MM.1S (cell line): ENCODE measurements around the gene ZNF135.

Experiments used
- DNase-seq: peaks from one replicate; pipeline ENCODE4 v3.0.0-alpha.2; 2015
- H2AFZ ChIP-seq: fragments of 300-600 bp; sonication (generic); 2 replicates; pipeline ENCODE4 v1.6.0; 2016; ENCODE audit warnings: antibody characterized with exemption, low read length
- H3F3A ChIP-seq: fragments of 300-600 bp; sonication (generic); 2 replicates; pipeline ENCODE4 v1.6.1; 2016; ENCODE audit warnings: mild to moderate bottlenecking, antibody characterized with exemption, low read length, moderate library complexity, mixed read lengths; ENCODE audit not compliant: insufficient read depth
- H3K27ac ChIP-seq: fragments of 300-600 bp; sonication (generic); 2 replicates; pipeline ENCODE4 v1.5.1; 2016; ENCODE audit warnings: mild to moderate bottlenecking, low read length
- H3K27me3 ChIP-seq: fragments of 300-600 bp; sonication (generic); replicated peaks from 2 replicates; pipeline ENCODE4 v1.6.0; 2016; ENCODE audit warnings: low read length; ENCODE audit not compliant: insufficient read depth
- H3K36me3 ChIP-seq: fragments of 300-600 bp; sonication (generic); replicated peaks from 2 replicates; pipeline ENCODE4 v1.6.1; 2016; ENCODE audit warnings: mild to moderate bottlenecking, low read length, mixed read lengths; ENCODE audit not compliant: insufficient read depth
- H3K4me1 ChIP-seq: fragments of 300-600 bp; sonication (generic); 2 replicates; pipeline ENCODE4 v1.6.1; 2016; ENCODE audit warnings: low read length, mixed read lengths
- H3K4me2 ChIP-seq: fragments of 300-600 bp; sonication (generic); 2 replicates; pipeline ENCODE4 v1.6.0; 2016; ENCODE audit warnings: low read depth, low read length
- H3K4me3 ChIP-seq: fragments of 300-600 bp; sonication (generic); 2 replicates; pipeline ENCODE4 v1.5.1; 2016; ENCODE audit warnings: low read length, mixed read lengths
- H3K79me2 ChIP-seq: fragments of 300-600 bp; sonication (generic); 2 replicates; pipeline ENCODE4 v1.6.1; 2016; ENCODE audit warnings: mixed run types, low read length, mixed read lengths
- H3K9ac ChIP-seq: fragments of 300-600 bp; sonication (generic); 2 replicates; pipeline ENCODE4 v1.6.1; 2016; ENCODE audit warnings: low read length, mixed read lengths
- H3K9me2 ChIP-seq: fragments of 300-600 bp; sonication (generic); replicated peaks from 2 replicates; pipeline ENCODE4 v1.6.1; 2016; ENCODE audit warnings: mild to moderate bottlenecking, low read length, mixed read lengths; ENCODE audit not compliant: insufficient read depth
- H3K9me3 ChIP-seq: fragments of 300-600 bp; sonication (generic); replicated peaks from 2 replicates; pipeline ENCODE4 v1.6.1; 2016; ENCODE audit warnings: mild to moderate bottlenecking, low read length, mixed read lengths; ENCODE audit not compliant: insufficient read depth
- H4K20me1 ChIP-seq: fragments of 300-600 bp; sonication (generic); 2 replicates; pipeline ENCODE4 v1.6.1; 2016; ENCODE audit warnings: mild to moderate bottlenecking, low read length, moderate library complexity, mixed read lengths; ENCODE audit not compliant: insufficient read depth
- EZH2 ChIP-seq: fragments of 300-600 bp; sonication (generic); optimal IDR thresholded peaks from 2 replicates; pipeline ENCODE3; 2017; ENCODE audit warnings: low read depth, mild to moderate bottlenecking, antibody characterized with exemption, low read length, mixed read lengths
- EZH2phosphoT487 ChIP-seq: fragments of 300-600 bp; sonication (generic); IDR thresholded peaks from 2 replicates; pipeline ENCODE4 v1.6.1; 2018; ENCODE audit warnings: antibody characterized with exemption, low read length
- TF ChIP-seq, protein P1 (sequence below): fragments of 300-600 bp; sonication (generic); IDR thresholded peaks from 2 replicates; pipeline ENCODE4 v1.5.1; 2016; ENCODE audit warnings: antibody characterized with exemption, low read length, mixed read lengths

Gene ZNF135

DNA sequence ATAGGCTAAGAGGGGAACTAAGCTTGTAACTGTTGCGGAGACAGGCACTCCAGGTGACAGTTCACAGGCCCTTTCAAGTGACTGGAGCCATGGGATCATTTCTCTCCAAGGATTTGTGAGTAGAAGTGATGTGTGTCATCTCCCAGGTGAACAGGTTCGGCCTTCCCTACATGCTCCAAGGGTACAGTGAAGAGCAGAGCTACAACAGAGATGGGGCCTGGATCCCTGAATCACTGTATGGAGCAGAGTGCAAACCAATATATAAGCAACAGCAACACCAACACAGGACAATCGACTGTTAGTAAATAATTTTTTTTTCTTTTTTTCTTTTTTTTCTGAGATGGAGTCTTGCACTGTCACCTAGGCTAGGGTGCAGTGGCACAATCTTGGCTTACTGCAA lies 23.9 kb downstream of the ZNF135 start:
- H3K4me1 ChIP-seq, result no peaks in the 10 kb centered on the region
- no peaks in the 10 kb centered on the region for H3F3A ChIP-seq

DNA sequence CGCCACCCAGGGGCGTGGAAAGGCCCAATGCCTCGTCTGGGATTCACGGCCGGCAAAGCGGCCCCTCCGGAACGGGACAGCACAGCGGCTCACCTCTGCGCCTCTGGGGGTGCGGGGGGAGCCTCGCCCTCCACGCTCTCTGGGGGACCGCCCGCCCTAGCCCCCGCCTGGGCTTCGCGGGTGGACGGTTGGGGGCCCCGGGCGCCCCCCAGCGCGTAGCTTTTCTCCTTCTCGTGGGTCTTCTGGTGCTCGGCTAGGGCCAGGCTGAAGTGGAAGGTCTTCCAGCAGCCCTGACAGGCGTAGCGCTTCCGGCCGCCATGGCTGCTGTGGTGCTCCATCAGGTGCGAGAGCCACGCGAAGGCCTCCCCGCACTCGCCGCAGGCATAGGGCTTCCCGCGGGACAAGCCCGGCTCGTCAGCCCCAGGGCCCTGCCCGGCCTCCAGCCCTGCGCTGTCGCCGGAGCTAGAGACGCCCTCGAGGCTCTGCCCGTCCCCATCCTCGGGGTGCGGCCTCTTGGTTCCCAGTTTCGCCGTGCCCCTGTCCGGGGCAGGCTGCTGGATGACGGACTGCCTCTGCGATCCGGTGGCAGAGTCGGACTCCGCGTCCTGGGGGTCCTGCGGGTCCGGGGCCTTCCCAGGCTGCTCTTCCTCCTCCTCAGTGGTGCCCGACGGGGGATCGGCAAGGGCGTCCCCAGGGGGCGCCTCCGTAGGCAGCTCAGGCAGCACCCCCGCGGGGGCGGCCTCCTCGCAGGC lies 25.7 kb downstream of the ZNF135 start:
- no peaks in the 10 kb centered on the region for H4K20me1 ChIP-seq
- H3K4me2 ChIP-seq, result no peak overlapping the region
- no peaks in the 10 kb centered on the region for H3K27me3 ChIP-seq
- H3K36me3 ChIP-seq, result no peaks in the 10 kb centered on the region
- no peak for DNase-seq
- H3K79me2 ChIP-seq, result no peaks in the 10 kb centered on the region
- no peak overlapping the region for H3K27ac ChIP-seq
- no peak overlapping the region for H2AFZ ChIP-seq
- no peaks in the 10 kb centered on the region for H3K4me1 ChIP-seq
- TF ChIP-seq EZH2phosphoT487 (no peak), EZH2 (no peak)
- TF ChIP-seq, protein P1, sequence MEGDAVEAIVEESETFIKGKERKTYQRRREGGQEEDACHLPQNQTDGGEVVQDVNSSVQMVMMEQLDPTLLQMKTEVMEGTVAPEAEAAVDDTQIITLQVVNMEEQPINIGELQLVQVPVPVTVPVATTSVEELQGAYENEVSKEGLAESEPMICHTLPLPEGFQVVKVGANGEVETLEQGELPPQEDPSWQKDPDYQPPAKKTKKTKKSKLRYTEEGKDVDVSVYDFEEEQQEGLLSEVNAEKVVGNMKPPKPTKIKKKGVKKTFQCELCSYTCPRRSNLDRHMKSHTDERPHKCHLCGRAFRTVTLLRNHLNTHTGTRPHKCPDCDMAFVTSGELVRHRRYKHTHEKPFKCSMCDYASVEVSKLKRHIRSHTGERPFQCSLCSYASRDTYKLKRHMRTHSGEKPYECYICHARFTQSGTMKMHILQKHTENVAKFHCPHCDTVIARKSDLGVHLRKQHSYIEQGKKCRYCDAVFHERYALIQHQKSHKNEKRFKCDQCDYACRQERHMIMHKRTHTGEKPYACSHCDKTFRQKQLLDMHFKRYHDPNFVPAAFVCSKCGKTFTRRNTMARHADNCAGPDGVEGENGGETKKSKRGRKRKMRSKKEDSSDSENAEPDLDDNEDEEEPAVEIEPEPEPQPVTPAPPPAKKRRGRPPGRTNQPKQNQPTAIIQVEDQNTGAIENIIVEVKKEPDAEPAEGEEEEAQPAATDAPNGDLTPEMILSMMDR, result no peak
- no peaks in the 10 kb centered on the region for H3K9me3 ChIP-seq
- no peak overlapping the region for H3K9ac ChIP-seq
- H3F3A ChIP-seq, result no peaks in the 10 kb centered on the region
- no peak overlapping the region for H3K4me3 ChIP-seq
- H3K9me2 ChIP-seq, result no peaks in the 10 kb centered on the region

More for the DNA sequence above, 23.9 kb downstream of the ZNF135 start:
- H3K4me2 ChIP-seq, result no peak overlapping the region
- no peak for DNase-seq
- H3K79me2 ChIP-seq, result no peaks in the 10 kb centered on the region
- H3K36me3 ChIP-seq, result no peaks in the 10 kb centered on the region
- no peaks in the 10 kb centered on the region for H3K9me3 ChIP-seq
- H2AFZ ChIP-seq, result no peak overlapping the region
- TF ChIP-seq EZH2, result no peak
- no peak for TF ChIP-seq EZH2phosphoT487
- TF ChIP-seq, protein P1, result no peak
- H3K27ac ChIP-seq, result no peak overlapping the region
- no peaks in the 10 kb centered on the region for H3K27me3 ChIP-seq
- H3K9me2 ChIP-seq, result no peaks in the 10 kb centered on the region
- no peak overlapping the region for H3K4me3 ChIP-seq
- no peak overlapping the region for H3K9ac ChIP-seq
- no peaks in the 10 kb centered on the region for H4K20me1 ChIP-seq

DNA sequence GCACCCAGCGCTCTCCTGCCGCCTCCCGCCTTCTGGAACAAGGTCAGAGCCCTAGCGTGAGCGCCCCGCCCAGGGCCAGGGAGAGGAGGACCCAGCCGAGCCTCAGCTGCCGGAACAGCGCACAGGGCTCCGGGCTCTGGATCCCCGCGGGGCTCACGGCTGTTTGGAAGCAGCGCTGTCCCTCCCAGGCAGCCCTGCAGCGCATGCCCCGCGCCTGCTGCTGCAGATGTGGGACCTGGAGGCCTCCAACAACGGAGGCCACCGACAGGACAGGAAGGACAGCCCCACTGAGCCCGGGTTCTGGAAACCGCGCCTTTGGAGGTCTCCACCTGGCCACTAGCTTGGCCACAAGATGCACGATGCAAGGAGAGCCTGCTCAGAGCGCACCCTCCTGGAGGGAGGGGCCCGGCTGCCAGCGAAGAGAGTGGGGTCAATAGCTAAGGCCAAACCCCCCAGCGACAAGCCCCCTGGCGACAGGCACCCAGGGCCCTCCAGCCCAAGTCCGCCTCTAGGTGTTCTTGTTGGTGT lies 26.3 kb downstream of the ZNF135 start:
- no peaks in the 10 kb centered on the region for H3K79me2 ChIP-seq
- no peak for TF ChIP-seq EZH2phosphoT487
- TF ChIP-seq EZH2, result no peak
- TF ChIP-seq, protein P1, result no peak
- H3K27me3 ChIP-seq, result no peaks in the 10 kb centered on the region
- no peak overlapping the region for H3K9ac ChIP-seq
- H3K9me3 ChIP-seq, result no peaks in the 10 kb centered on the region
- H4K20me1 ChIP-seq, result no peaks in the 10 kb centered on the region
- H3K4me2 ChIP-seq, result no peak overlapping the region
- no peaks in the 10 kb centered on the region for H3K9me2 ChIP-seq
- H3K4me1 ChIP-seq, result no peaks in the 10 kb centered on the region
- no peak for DNase-seq
- no peaks in the 10 kb centered on the region for H3K36me3 ChIP-seq
- H3K4me3 ChIP-seq, result no peak overlapping the region
- H3F3A ChIP-seq, result no peaks in the 10 kb centered on the region
- no peak overlapping the region for H2AFZ ChIP-seq
- H3K27ac ChIP-seq, result no peak overlapping the region
